Measurements from ENCODE around the gene FRMD4A. TPM values are rescaled to one million over a fixed set of nuclear protein-coding genes. Genes with fewer than 3 reads are reported as not detected.

FRMD4A gene
- total and polyA plus RNA-seq, 7 donors: 3.0 to 27.8 (median 14.4) TPM

DNA sequence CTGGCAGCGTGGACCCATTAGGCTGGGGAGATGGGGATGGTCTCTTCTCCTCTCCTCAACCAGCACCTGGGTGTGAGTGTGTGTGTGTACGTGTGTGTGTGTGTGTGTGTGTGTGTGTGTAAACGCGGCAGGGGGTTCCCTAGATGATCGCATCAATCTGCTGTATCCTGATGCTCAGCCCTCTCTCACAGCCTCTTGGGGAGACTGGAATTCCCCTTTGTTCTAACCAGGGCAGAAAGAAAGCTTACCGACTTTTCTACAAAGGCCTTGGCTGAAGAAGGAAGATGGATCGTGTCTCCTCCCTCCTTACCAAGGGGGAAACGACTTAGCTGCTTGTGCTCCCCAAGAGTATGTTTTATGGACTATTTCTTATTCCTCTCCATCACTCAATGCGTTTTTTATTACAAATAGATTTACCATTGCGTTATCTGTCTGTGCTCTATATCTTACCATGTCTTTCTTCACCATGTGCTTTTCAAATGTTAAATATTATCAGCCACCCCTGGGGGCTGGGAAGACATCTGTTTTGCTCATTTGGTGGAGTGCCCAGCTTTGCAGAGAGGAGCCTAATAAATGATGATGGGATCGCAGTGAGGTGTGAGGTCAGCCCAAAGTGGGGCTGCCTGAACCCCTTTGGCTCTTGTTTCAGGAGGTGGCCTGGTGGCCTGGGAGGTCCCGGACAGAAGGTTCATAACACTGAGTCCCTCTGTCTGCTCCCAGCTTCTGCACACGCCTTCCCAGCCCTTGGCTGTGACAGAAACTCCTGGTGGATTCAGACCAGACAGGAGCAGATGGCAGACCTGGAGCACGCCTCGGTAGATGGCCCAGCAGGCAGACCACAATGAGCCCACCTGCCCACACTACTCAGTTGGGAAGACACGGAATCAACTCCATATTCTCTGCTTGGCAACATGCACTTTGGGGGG, 481.9 kb downstream of the FRMD4A start:
- intact Hi-C loops (cut with DNase I): no loop called here
- TF ChIP-seq, protein P1, sequence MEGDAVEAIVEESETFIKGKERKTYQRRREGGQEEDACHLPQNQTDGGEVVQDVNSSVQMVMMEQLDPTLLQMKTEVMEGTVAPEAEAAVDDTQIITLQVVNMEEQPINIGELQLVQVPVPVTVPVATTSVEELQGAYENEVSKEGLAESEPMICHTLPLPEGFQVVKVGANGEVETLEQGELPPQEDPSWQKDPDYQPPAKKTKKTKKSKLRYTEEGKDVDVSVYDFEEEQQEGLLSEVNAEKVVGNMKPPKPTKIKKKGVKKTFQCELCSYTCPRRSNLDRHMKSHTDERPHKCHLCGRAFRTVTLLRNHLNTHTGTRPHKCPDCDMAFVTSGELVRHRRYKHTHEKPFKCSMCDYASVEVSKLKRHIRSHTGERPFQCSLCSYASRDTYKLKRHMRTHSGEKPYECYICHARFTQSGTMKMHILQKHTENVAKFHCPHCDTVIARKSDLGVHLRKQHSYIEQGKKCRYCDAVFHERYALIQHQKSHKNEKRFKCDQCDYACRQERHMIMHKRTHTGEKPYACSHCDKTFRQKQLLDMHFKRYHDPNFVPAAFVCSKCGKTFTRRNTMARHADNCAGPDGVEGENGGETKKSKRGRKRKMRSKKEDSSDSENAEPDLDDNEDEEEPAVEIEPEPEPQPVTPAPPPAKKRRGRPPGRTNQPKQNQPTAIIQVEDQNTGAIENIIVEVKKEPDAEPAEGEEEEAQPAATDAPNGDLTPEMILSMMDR (IDR thresholded peaks at IDR 0.05): no peak
- no peak for TF ChIP-seq EP300 (IDR thresholded peaks at IDR 0.05)
- TF ChIP-seq POLR2AphosphoS5 (IDR thresholded peaks at IDR 0.05): no peak
- TF ChIP-seq POLR2A (IDR thresholded peaks at IDR 0.05): no peak
- Histone ChIP-seq H3K9me3 (no peaks in the 10 kb centered on the region), H3K4me1 (peaks cover 0 to 18% (median 2%) of the 10 kb centered on the region in 4 donors), H3K27ac (no peak overlapping the region), H3K36me3 (no peaks in the 10 kb centered on the region), H3K4me3 (no peak overlapping the region), H3K27me3 (no peaks in the 10 kb centered on the region)
- WGBS, 2 donors: 84 to 85% methylated on average over 16 of the region's 16 CpGs
- DNase-seq: peak; percentile 41

DNA sequence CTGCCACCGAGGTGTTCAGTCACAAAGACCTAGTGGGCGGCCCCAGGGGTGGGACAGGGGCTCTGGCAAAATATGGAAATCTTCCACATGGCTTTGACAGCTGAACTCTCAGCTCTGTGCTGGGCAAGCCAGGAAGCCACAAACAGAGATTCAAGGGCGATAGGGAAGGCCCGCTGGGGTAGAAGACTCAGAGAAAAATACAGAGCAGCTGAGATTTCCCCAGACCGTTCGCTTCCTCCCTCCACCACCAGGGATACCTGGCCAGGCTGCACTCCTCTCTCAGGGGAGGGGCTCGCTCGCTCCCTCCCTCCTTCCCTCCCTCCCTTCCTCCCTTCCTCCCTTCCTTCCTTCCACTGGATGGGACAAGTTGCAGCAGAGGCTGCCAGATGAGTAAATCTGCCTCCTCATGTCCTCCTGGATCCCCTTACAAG, 483.5 kb downstream of the FRMD4A start:
- H3K27me3 ChIP-seq: no peaks in the 10 kb centered on the region
- H3K27ac ChIP-seq: no peak overlapping the region
- intact Hi-C loops (cut with DNase I): no loop called here
- no peaks in the 10 kb centered on the region for H3K36me3 ChIP-seq
- no peak for DNase-seq
- 35 to 57% methylated on average over 8 of the region's 8 CpGs for WGBS, 2 donors
- H3K4me3 ChIP-seq: no peak overlapping the region
- H3K4me1 ChIP-seq: peaks cover 0 to 12% (median 0%) of the 10 kb centered on the region in 4 donors
- no peaks in the 10 kb centered on the region for H3K9me3 ChIP-seq
- TF ChIP-seq EP300 (IDR thresholded peaks at IDR 0.05) (no peak), POLR2A (IDR thresholded peaks at IDR 0.05) (no peak), POLR2AphosphoS5 (IDR thresholded peaks at IDR 0.05) (no peak)
- TF ChIP-seq, protein P1 (IDR thresholded peaks at IDR 0.05): no peak

DNA sequence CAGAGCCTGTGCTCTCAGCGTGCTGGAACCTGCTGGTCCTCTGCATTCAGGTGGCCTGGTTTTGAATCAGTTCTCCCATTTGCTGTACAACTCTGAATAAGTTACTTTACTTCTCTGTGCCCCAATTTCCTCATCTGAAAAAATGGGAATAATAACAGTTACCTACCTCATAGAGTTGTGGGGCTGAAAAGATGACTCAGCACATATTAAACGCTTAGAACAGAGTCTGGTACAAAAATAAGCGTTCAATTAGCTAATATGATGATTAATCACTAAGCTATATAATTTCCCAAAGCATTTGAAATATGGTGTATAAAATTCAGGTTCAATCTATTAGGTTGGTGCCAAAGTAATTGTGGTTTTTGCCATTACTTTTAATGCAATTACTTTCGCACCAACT, 484.8 kb downstream of the FRMD4A start:
- H3K9me3 ChIP-seq: peaks cover 0 to 5% (median 0%) of the 10 kb centered on the region in 4 donors
- peaks cover 0 to 17% (median 0%) of the 10 kb centered on the region in 4 donors for H3K4me1 ChIP-seq
- intact Hi-C loops (cut with DNase I): no loop called here
- no peaks in the 10 kb centered on the region for H3K36me3 ChIP-seq
- no peaks in the 10 kb centered on the region for H3K27me3 ChIP-seq
- WGBS, 2 donors: 77 to 80% methylated on average over 4 of the region's 4 CpGs
- no peak overlapping the region for H3K4me3 ChIP-seq
- no peak for TF ChIP-seq EP300 (IDR thresholded peaks at IDR 0.05)
- TF ChIP-seq, protein P1 (IDR thresholded peaks at IDR 0.05): no peak
- TF ChIP-seq POLR2AphosphoS5 (IDR thresholded peaks at IDR 0.05): no peak
- no peak for TF ChIP-seq POLR2A (IDR thresholded peaks at IDR 0.05)
- no peak for DNase-seq
- no peak overlapping the region for H3K27ac ChIP-seq

DNA sequence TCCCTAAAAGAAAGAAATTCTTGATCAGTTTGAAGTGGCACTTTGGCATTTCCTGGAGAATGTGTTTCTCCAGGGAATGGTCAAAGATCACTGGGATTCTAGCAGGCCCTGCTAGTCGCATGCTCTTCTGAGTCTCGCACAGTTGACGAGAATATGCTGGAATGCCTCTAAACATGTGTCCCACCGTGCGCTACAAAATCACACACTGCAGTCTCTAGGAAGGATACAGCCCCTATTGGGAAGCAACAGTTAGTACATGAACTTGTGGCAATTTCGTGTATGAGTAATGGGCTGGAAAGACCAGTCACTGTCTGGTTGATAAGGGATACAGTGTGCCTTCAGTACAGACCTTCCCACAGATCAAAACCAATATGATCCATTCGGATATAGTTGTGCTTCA, 486.1 kb downstream of the FRMD4A start:
- H3K36me3 ChIP-seq: no peaks in the 10 kb centered on the region
- WGBS, 2 donors: 87 to 88% methylated on average over 7 of the region's 7 CpGs
- no peaks in the 10 kb centered on the region for H3K27me3 ChIP-seq
- intact Hi-C loops (cut with DNase I): no loop called here
- H3K4me1 ChIP-seq: peaks cover 0 to 24% (median 7%) of the 10 kb centered on the region in 4 donors
- no peak overlapping the region for H3K27ac ChIP-seq
- peaks cover 0 to 5% (median 0%) of the 10 kb centered on the region in 4 donors for H3K9me3 ChIP-seq
- no peak overlapping the region for H3K4me3 ChIP-seq
- TF ChIP-seq EP300 (IDR thresholded peaks at IDR 0.05) (no peak), POLR2A (IDR thresholded peaks at IDR 0.05) (no peak), POLR2AphosphoS5 (IDR thresholded peaks at IDR 0.05) (no peak)
- TF ChIP-seq, protein P1 (IDR thresholded peaks at IDR 0.05): no peak
- DNase-seq: no peak
